IPS DF 6.9 (cell line): ENCODE results near the gene CHKA.

Experiments
- DNase-seq: peaks from one replicate; pipeline ENCODE4 v3.0.0-alpha.2; 2013; ENCODE audit warnings: low read depth, low spot score
- H3K27ac ChIP-seq: one replicate; pipeline ENCODE4 v1.5.1; 2013; ENCODE audit warnings: low read length, control low read depth
- H3K27me3 ChIP-seq: 2 replicates; pipeline ENCODE4 v1.6.1; 2013; ENCODE audit warnings: mild to moderate bottlenecking, low read length; ENCODE audit not compliant: control insufficient read depth, insufficient read depth
- H3K36me3 ChIP-seq: 2 replicates; pipeline ENCODE4 v1.6.1; 2013; ENCODE audit warnings: low read length; ENCODE audit not compliant: control insufficient read depth, insufficient read depth
- H3K4me1 ChIP-seq: 2 replicates; pipeline ENCODE4 v1.6.1; 2013; ENCODE audit warnings: low read length; ENCODE audit not compliant: control insufficient read depth, insufficient read depth
- H3K4me3 ChIP-seq: 2 replicates; pipeline ENCODE4 v1.5.1; 2013; ENCODE audit warnings: mild to moderate bottlenecking, low read length
- H3K9me3 ChIP-seq: 2 replicates; pipeline ENCODE4 v1.6.1; 2013; ENCODE audit warnings: low read length, inconsistent platforms; ENCODE audit not compliant: control insufficient read depth, insufficient read depth
- WGBS: extraction: QIAGEN DNeasy Blood & Tissue Kit; methylation state at CpG from one replicate; pipeline ENCODE4 v1.1.7; 2013; ENCODE audit warnings: mixed read lengths, missing lambda C conversion rate; ENCODE audit not compliant: insufficient read length, insufficient coverage; 5-methylcytosine and 5-hydroxymethylcytosine counted together

Gene CHKA

GRCh38 chr11:68028802-68029545 is 92.2 kb downstream of the CHKA start:
- DNase-seq: no peak
- no peak overlapping the region for H3K4me3 ChIP-seq
- no peaks in the 10 kb centered on the region for H3K27me3 ChIP-seq
- H3K9me3 ChIP-seq: no peaks in the 10 kb centered on the region
- peaks cover 20% of the 10 kb centered on the region for H3K36me3 ChIP-seq
- no peaks in the 10 kb centered on the region; the same call in 1 of the 2 replicates for H3K4me1 ChIP-seq
- whole genome bisulfite sequencing: no CpG with 5 or more reads among the region's 12 CpGs
- no peak overlapping the region for H3K27ac ChIP-seq

- Histone ChIP-seq H3K4me3 (no peak overlapping the region), H3K27ac (no peak overlapping the region), H3K36me3 (peaks cover 7% of the 10 kb centered on the region; the same call in 1 of the 2 replicates), H3K27me3 (no peaks in the 10 kb centered on the region), H3K4me1 (no peaks in the 10 kb centered on the region; the same call in 1 of the 2 replicates), H3K9me3 (no peaks in the 10 kb centered on the region)
- DNase-seq: no peak
- no CpG with 5 or more reads among the region's 21 CpGs for WGBS
Observed at GRCh38 chr11:68027667-68028066, 93.5 kb downstream of the CHKA start.

- Histone ChIP-seq H3K27me3 (no peaks in the 10 kb centered on the region), H3K9me3 (no peaks in the 10 kb centered on the region), H3K4me3 (no peak overlapping the region), H3K36me3 (no peaks in the 10 kb centered on the region), H3K27ac (no peak overlapping the region), H3K4me1 (no peaks in the 10 kb centered on the region; the same call in 1 of the 2 replicates)
- DNase-seq: no peak
- no CpG with 5 or more reads among the region's 18 CpGs for WGBS
Observed at GRCh38 chr11:68026391-68027105, 94.6 kb downstream of the CHKA start.

GRCh38 chr11:68025047-68025446 is 96.1 kb downstream of the CHKA start:
- H3K4me1 ChIP-seq: no peaks in the 10 kb centered on the region; the same call in 1 of the 2 replicates
- H3K4me3 ChIP-seq: no peak overlapping the region
- no peak overlapping the region for H3K27ac ChIP-seq
- WGBS: no CpG with 5 or more reads among the region's 5 CpGs
- H3K27me3 ChIP-seq: no peaks in the 10 kb centered on the region
- no peak for DNase-seq
- H3K9me3 ChIP-seq: no peaks in the 10 kb centered on the region
- H3K36me3 ChIP-seq: no peaks in the 10 kb centered on the region

- Histone ChIP-seq H3K27me3 (no peaks in the 10 kb centered on the region), H3K27ac (no peak overlapping the region), H3K4me3 (no peak overlapping the region), H3K4me1 (no peaks in the 10 kb centered on the region; the same call in 1 of the 2 replicates), H3K36me3 (no peaks in the 10 kb centered on the region), H3K9me3 (no peaks in the 10 kb centered on the region)
- no peak for DNase-seq
- WGBS: no CpG with 5 or more reads among the region's 5 CpGs
Observed at GRCh38 chr11:68024508-68024907, 96.7 kb downstream of the CHKA start.

- H3K4me3 ChIP-seq: no peak overlapping the region
- WGBS: no CpG with 5 or more reads among the region's 13 CpGs
- DNase-seq: no peak
- H3K36me3 ChIP-seq: no peaks in the 10 kb centered on the region
- no peaks in the 10 kb centered on the region for H3K27me3 ChIP-seq
- no peaks in the 10 kb centered on the region for H3K4me1 ChIP-seq
- H3K9me3 ChIP-seq: no peaks in the 10 kb centered on the region
- H3K27ac ChIP-seq: no peak overlapping the region
Observed at GRCh38 chr11:68022531-68022930, 98.7 kb downstream of the CHKA start.

- no peak for DNase-seq
- H3K4me1 ChIP-seq: no peaks in the 10 kb centered on the region
- H3K27ac ChIP-seq: no peak overlapping the region
- H3K27me3 ChIP-seq: no peaks in the 10 kb centered on the region
- no peaks in the 10 kb centered on the region for H3K36me3 ChIP-seq
- WGBS: no CpG with 5 or more reads among the region's 27 CpGs
- no peaks in the 10 kb centered on the region for H3K9me3 ChIP-seq
- no peak overlapping the region for H3K4me3 ChIP-seq
Observed at GRCh38 chr11:68021167-68021787, 99.9 kb downstream of the CHKA start.

- DNase-seq: no peak
- Histone ChIP-seq H3K9me3 (no peaks in the 10 kb centered on the region), H3K36me3 (no peaks in the 10 kb centered on the region), H3K27me3 (no peaks in the 10 kb centered on the region), H3K4me3 (no peak overlapping the region), H3K27ac (no peak overlapping the region), H3K4me1 (no peaks in the 10 kb centered on the region)
- WGBS: no CpG with 5 or more reads among the region's 11 CpGs
Observed at GRCh38 chr11:68020575-68020974, 100.6 kb downstream of the CHKA start.

- no CpG with 5 or more reads among the region's 12 CpGs for WGBS
- no peaks in the 10 kb centered on the region for H3K4me1 ChIP-seq
- no peak overlapping the region for H3K27ac ChIP-seq
Observed at GRCh38 chr11:68019486-68019885, 101.7 kb downstream of the CHKA start.

GRCh38 chr11:68018730-68019190 is 102.4 kb downstream of the CHKA start:
- H3K36me3 ChIP-seq: peaks cover 2% of the 10 kb centered on the region; the same call in 1 of the 2 replicates

More at GRCh38 chr11:68019486-68019885, 101.7 kb downstream of the CHKA start:
- Histone ChIP-seq H3K36me3 (peaks cover 2% of the 10 kb centered on the region; the same call in 1 of the 2 replicates), H3K4me3 (no peak overlapping the region), H3K27me3 (no peaks in the 10 kb centered on the region), H3K9me3 (no peaks in the 10 kb centered on the region)
- DNase-seq: no peak

More at GRCh38 chr11:68018730-68019190, 102.4 kb downstream of the CHKA start:
- Histone ChIP-seq H3K27me3 (no peaks in the 10 kb centered on the region), H3K27ac (no peak overlapping the region), H3K4me3 (no peak overlapping the region), H3K4me1 (no peaks in the 10 kb centered on the region), H3K9me3 (no peaks in the 10 kb centered on the region)
- WGBS: no CpG with 5 or more reads among the region's 18 CpGs
- DNase-seq: no peak
